Spleen (tissue), 11 donors: Measurements from ENCODE around the gene KIF16B. TPM values are rescaled to one million over a fixed set of nuclear protein-coding genes. Genes with fewer than 3 reads are reported as not detected.

Experiments used
- DNase-seq: peaks from one replicate; pipeline ENCODE4 v3.0.0-alpha.2; 2020
- H3K27ac ChIP-seq, 8 donors: fragments of 200-600 bp; sonication (generic) in 7 of 8; 1 replicate in 4 of 8; 2 replicates in 4 of 8; pipeline versions ENCODE4 v1.5.0 to v1.8.0; 2016 to 2021; ENCODE audit warnings: inconsistent platforms in 4 of 8, mild to moderate bottlenecking in 4 of 8, moderate library complexity in 1 of 8
- H3K27me3 ChIP-seq, 7 donors: fragments of 200-600 bp; sonication (generic) in 6 of 7; replicated peaks in 1 of 7; 1 replicate in 4 of 7; 2 replicates in 3 of 7; pipeline versions ENCODE4 v1.5.0 to v1.8.0; 2016 to 2021; ENCODE audit warnings: inconsistent platforms in 3 of 7, mild to moderate bottlenecking in 1 of 7
- H3K36me3 ChIP-seq, 6 donors: fragments of 200-600 bp; sonication (generic) in 5 of 6; 1 replicate in 4 of 6; 2 replicates in 2 of 6; pipeline versions ENCODE4 v1.5.0 to v1.8.0; 2016 to 2021; ENCODE audit warnings: inconsistent platforms in 2 of 6
- H3K4me1 ChIP-seq, 6 donors: fragments of 200-600 bp; sonication (generic) in 5 of 6; 1 replicate in 3 of 6; 2 replicates in 3 of 6; pipeline versions ENCODE4 v1.5.0 to v1.8.0; 2016 to 2021; ENCODE audit warnings: inconsistent platforms in 3 of 6
- H3K4me3 ChIP-seq, 8 donors: fragments of 200-600 bp; sonication (generic) in 7 of 8; 1 replicate in 4 of 8; 2 replicates in 4 of 8; pipeline versions ENCODE4 v1.5.0 to v1.8.0; 2016 to 2021; ENCODE audit warnings: inconsistent platforms in 4 of 8, mild to moderate bottlenecking in 4 of 8, moderate library complexity in 2 of 8
- H3K9me3 ChIP-seq, 8 donors: fragments of 200-600 bp; sonication (generic) in 7 of 8; 1 replicate in 4 of 8; 2 replicates in 4 of 8; pipeline versions ENCODE4 v1.5.0 to v1.8.0; 2016 to 2021; ENCODE audit warnings: inconsistent platforms in 4 of 8
- CTCF ChIP-seq, 11 experiments: fragments of 200-600 bp in 7 of 11; fragments of 450-650 bp in 4 of 11; sonication (generic) in 4 of 11; IDR thresholded peaks in 8 of 11; conservative IDR thresholded peaks in 3 of 11; 1 replicate in 7 of 11; 2 replicates in 4 of 11; pipeline versions ENCODE4 v1.4.0 to v1.8.0; 2016 to 2021; ENCODE audit warnings: antibody characterized with exemption in 11 of 11, inconsistent platforms in 4 of 11, mild to moderate bottlenecking in 1 of 11
- POLR2A ChIP-seq, 3 donors: fragments of 450-650 bp; IDR thresholded peaks; one replicate each; pipeline ENCODE4 v1.5.1; 2017; ENCODE audit warnings: antibody characterized with exemption in 3 of 3, mild to moderate bottlenecking in 1 of 3
- POLR2AphosphoS5 ChIP-seq, 3 donors: sonication (generic); formaldehyde crosslinking; IDR thresholded peaks; one replicate each; pipeline ENCODE4 v1.5.1; 2017; ENCODE audit warnings: antibody characterized with exemption in 3 of 3
- WGBS, 5 donors: extraction: QIAGEN DNeasy Blood & Tissue Kit in 3 of 5; methylation state at CpG; one replicate each; pipeline versions ENCODE4 v1.1.5 to v1.1.7; 2013 to 2018; 5-methylcytosine and 5-hydroxymethylcytosine counted together
- intact Hi-C: fragments of 100-400 bp; cut with DNase I; formaldehyde crosslinking; loops from one replicate; pipeline ENCODE4 v1.15.0; 2023; ENCODE audit warnings: low total_unique reads
- polyA plus RNA-seq, 3 donors: library from polyadenylated mRNA; stranded (reverse); fragments of 200-250 nt; gene quantifications; one replicate each; pipeline ENCODE4 v1.2.1, GENCODE V29; 2013
- total RNA-seq, 7 donors: library from RNA; depleted of rRNA in 3 of 7; stranded (reverse); fragments of >200 nt in 3 of 7; fragmentation: NEBNext Ultra II Directional in 4 of 7; extraction: Animal tissue kit (Norgen Biotek cat#: 25700) in 4 of 7; gene quantifications; one replicate each; pipeline versions ENCODE4 v1.1.0 to v1.2.1, GENCODE V29; 2016 to 2021
- donor health status: healthy with polysubstance abuse.
- donor health status: DM: no; HTN: no; CAD: no; lungs with moderate emphysema.
- donor health status: DM: no; HTN: no; CAD: no.
- donor health status: Bipolar disorder and iron deficiency.
- donor health status: healthy.
- donor health status: DM: no; HTN: no; CAD: no.
- donor health status: DM: yes; HTN: yes; CAD: no.

The KIF16B gene
- total and polyA plus RNA-seq, 10 donors: 3.0 to 30.1 (median 21.2) TPM

- TF ChIP-seq CTCF (IDR thresholded peaks at IDR 0.05 in 8 of 11, conservative IDR thresholded peaks at IDR 0.05 in 3 of 11): no peak
- TF ChIP-seq POLR2A (IDR thresholded peaks at IDR 0.05): no peak
- TF ChIP-seq POLR2AphosphoS5 (IDR thresholded peaks at IDR 0.05): no peak
- Histone ChIP-seq H3K9me3 (peaks cover 0 to 6% (median 0%) of the 10 kb centered on the region in 8 donors), H3K27ac (no peak overlapping the region), H3K36me3 (no peaks in the 10 kb centered on the region), H3K27me3 (no peaks in the 10 kb centered on the region), H3K4me1 (peaks cover 0 to 8% (median 2%) of the 10 kb centered on the region in 6 donors), H3K4me3 (no peak overlapping the region)
- DNase-seq: no peak
- WGBS, 5 donors: 81 to 86% (median 84%) methylated on average over 7 of the region's 7 CpGs
- intact Hi-C loops: no loop called here
Observed at GRCh38 chr20:16246291-16246690, 327.0 kb downstream of the KIF16B start.

- no peaks in the 10 kb centered on the region for H3K27me3 ChIP-seq
- intact Hi-C loops: no loop called here
- no peak overlapping the region for H3K4me3 ChIP-seq
- TF ChIP-seq CTCF (IDR thresholded peaks at IDR 0.05 in 8 of 11, conservative IDR thresholded peaks at IDR 0.05 in 3 of 11): no peak
- TF ChIP-seq POLR2A (IDR thresholded peaks at IDR 0.05): no peak
- TF ChIP-seq POLR2AphosphoS5 (IDR thresholded peaks at IDR 0.05): no peak
- no peak for DNase-seq
- peaks cover 0 to 8% (median 2%) of the 10 kb centered on the region in 6 donors for H3K4me1 ChIP-seq
- no peaks in the 10 kb centered on the region for H3K36me3 ChIP-seq
- WGBS, 5 donors: 82 to 93% (median 90%) methylated on average over 9 of the region's 9 CpGs
- H3K27ac ChIP-seq: no peak overlapping the region
- peaks cover 0 to 6% (median 0%) of the 10 kb centered on the region in 8 donors for H3K9me3 ChIP-seq
Observed at GRCh38 chr20:16245879-16246278, 327.4 kb downstream of the KIF16B start.

GRCh38 chr20:16244892-16245291 is 328.4 kb downstream of the KIF16B start:
- Histone ChIP-seq H3K4me3 (no peak overlapping the region), H3K9me3 (peaks cover 0 to 16% (median 9%) of the 10 kb centered on the region in 8 donors), H3K4me1 (peaks cover 0 to 8% (median 2%) of the 10 kb centered on the region in 6 donors), H3K27me3 (no peaks in the 10 kb centered on the region), H3K27ac (no peak overlapping the region), H3K36me3 (no peaks in the 10 kb centered on the region)
- TF ChIP-seq CTCF (IDR thresholded peaks at IDR 0.05 in 8 of 11, conservative IDR thresholded peaks at IDR 0.05 in 3 of 11) (no peak), POLR2AphosphoS5 (IDR thresholded peaks at IDR 0.05) (no peak), POLR2A (IDR thresholded peaks at IDR 0.05) (no peak)
- intact Hi-C loops: no loop called here
- 87 to 94% (median 92%) methylated on average over 5 of the region's 5 CpGs for WGBS, 5 donors
- no peak for DNase-seq

- H3K27me3 ChIP-seq: no peaks in the 10 kb centered on the region
- H3K9me3 ChIP-seq: peaks cover 0 to 24% (median 23%) of the 10 kb centered on the region in 8 donors
- no peak overlapping the region for H3K27ac ChIP-seq
- no peak for DNase-seq
- no peak overlapping the region for H3K4me3 ChIP-seq
- 56 to 71% (median 69%) methylated on average over 4 of the region's 4 CpGs for WGBS, 5 donors
- TF ChIP-seq CTCF (IDR thresholded peaks at IDR 0.05 in 8 of 11, conservative IDR thresholded peaks at IDR 0.05 in 3 of 11) (no peak), POLR2AphosphoS5 (IDR thresholded peaks at IDR 0.05) (no peak), POLR2A (IDR thresholded peaks at IDR 0.05) (no peak)
- intact Hi-C loops: no loop called here
- no peaks in the 10 kb centered on the region for H3K36me3 ChIP-seq
- peaks cover 0 to 8% (median 2%) of the 10 kb centered on the region in 6 donors for H3K4me1 ChIP-seq
Observed at GRCh38 chr20:16243470-16243869, 329.8 kb downstream of the KIF16B start.
